VCaP (cell line): Measurements from ENCODE around the gene MYO9A.

Source experiments
- H3K27ac ChIP-seq: fragments of 450-650 bp; 2 replicates; pipeline ENCODE4 v1.5.1; 2017
- CTCF ChIP-seq: fragments of 450-650 bp; conservative IDR thresholded peaks from 2 replicates; pipeline ENCODE4 v1.5.1; 2017; ENCODE audit warnings: mild to moderate bottlenecking, moderate library complexity

MYO9A gene

GRCh38 chr15:72161361-72162132 is 43.6 kb upstream of the MYO9A start:
- H3K27ac ChIP-seq, result no peak overlapping the region
- no peak for TF ChIP-seq CTCF

DNA sequence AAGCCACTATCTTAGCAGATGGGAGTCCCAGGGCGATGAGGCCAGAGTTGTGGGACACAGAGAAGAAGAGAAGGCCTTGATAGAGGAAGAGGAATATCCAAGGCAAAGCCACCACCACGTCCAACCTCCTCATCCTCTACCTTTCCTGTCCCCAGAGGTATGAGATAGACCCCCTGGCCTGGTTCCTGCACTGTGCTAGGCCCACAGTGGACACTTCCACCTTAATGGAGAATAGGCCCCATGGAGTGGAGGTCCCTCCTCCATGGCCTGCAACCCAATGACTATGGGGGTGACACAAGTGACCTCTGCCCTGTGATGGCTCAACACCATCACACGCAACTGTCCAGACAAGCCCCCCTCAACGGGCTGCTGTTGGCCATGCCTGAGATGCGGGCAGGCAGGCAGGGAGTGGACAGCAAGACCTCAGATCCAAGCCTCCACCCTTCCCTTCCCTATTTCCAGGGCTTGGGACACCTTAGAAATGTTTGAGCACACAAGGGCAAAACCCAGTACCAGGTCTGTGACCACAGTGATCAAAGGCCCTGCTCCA is 42.8 kb upstream of the MYO9A start:
- TF ChIP-seq CTCF, result no peak
- H3K27ac ChIP-seq, result no peak overlapping the region

GRCh38 chr15:72156928-72157327 is 39.0 kb upstream of the MYO9A start:
- TF ChIP-seq CTCF, result no peak
- no peak overlapping the region for H3K27ac ChIP-seq

- TF ChIP-seq CTCF, result peak; percentile 86
- H3K27ac ChIP-seq, result peak overlapping the region; percentile 97
These were observed 38.0 kb upstream of the MYO9A start for GRCh38 chr15:72155635-72156616.

DNA sequence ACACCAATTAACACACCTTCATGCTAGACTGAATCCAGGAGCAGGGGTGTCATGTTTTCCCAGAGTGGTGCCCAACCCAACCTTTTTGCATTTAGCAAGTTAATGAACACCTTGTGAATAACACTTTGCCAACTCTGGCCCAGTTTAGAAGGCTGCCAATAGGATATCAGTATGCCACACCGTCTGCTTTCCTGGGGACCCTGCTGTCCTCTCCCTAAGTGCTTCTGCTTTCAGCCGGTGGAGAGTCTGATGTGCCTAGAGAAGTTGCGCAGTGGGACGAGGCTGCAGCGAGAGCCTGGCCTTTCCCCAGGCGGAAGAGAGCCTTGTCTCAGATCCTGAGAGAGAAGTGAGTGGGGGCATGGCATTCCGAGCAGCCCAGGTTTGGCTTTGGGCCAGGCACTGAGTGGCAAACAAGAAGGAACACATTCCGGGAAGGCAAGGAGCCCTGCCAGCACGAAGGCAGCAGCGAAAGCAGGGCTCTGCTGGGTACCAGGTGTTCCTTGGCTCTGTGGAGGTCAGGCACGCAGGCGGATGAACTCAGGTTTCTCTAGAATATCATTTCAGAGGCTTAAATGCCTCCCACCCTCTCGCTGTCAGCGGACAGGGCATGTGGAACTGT is 37.2 kb upstream of the MYO9A start:
- peak overlapping the region; percentile 97 for H3K27ac ChIP-seq
- no peak for TF ChIP-seq CTCF

GRCh38 chr15:72154316-72154715 is 36.4 kb upstream of the MYO9A start:
- peak overlapping the region; percentile 97 for H3K27ac ChIP-seq
- no peak for TF ChIP-seq CTCF
